ENCODE data around the gene SLC6A1.

- TF ChIP-seq CTCF (conservative IDR thresholded peaks at IDR 0.05; ENCODE audit: low read length): no peak
- TF ChIP-seq EZH2phosphoT487 (IDR thresholded peaks at IDR 0.05; ENCODE audit: borderline replicate concordance, low read depth, low read length): no peak
Measured at GRCh38 chr3:10992943-10993728, 588 bp downstream of the SLC6A1 start.
